HepG2 (cell line): ENCODE data around the gene NOL4L. TPM values are rescaled to one million over a fixed set of nuclear protein-coding genes. Genes with fewer than 3 reads are reported as not detected.
A peak's percentile ranks its signal among the peaks of the same experiment; 100 is the strongest.

Experiments used
- CEBPZ ChIP-seq: IDR thresholded peaks from 2 replicates; pipeline ENCODE4 v1.6.1; 2012; ENCODE audit warnings: low read length, improper control_type of control experiment
- GATAD1 ChIP-seq: IDR thresholded peaks from 2 replicates; pipeline ENCODE4 v1.6.1; 2016; ENCODE audit warnings: missing genetic modification reagents, missing compliant biosample characterization
- HDAC1 ChIP-seq: sonication (generic); formaldehyde crosslinking; IDR thresholded peaks from 2 replicates; pipeline ENCODE4 v1.5.1; 2020; ENCODE audit warnings: mild to moderate bottlenecking, missing genetic modification reagents
- HDAC2 ChIP-seq: sonication (generic); formaldehyde crosslinking; IDR thresholded peaks from 2 replicates; pipeline ENCODE4 v1.4.0; 2020; ENCODE audit warnings: missing genetic modification reagents
- IRF2 ChIP-seq: IDR thresholded peaks from 2 replicates; pipeline ENCODE4 v1.6.1; 2018; ENCODE audit warnings: missing genetic modification reagents, missing compliant biosample characterization
- KLF13 ChIP-seq: sonication (generic); formaldehyde crosslinking; IDR thresholded peaks from 2 replicates; pipeline ENCODE4 v1.4.0; 2020; ENCODE audit warnings: mild to moderate bottlenecking, missing genetic modification reagents
- PAXIP1 ChIP-seq: sonication (generic); formaldehyde crosslinking; conservative IDR thresholded peaks from 2 replicates; pipeline ENCODE4 v1.4.0; 2020; ENCODE audit warnings: mild to moderate bottlenecking, missing genetic modification reagents, moderate library complexity
- SALL2 ChIP-seq: sonication (generic); formaldehyde crosslinking; IDR thresholded peaks from 2 replicates; pipeline ENCODE4 v1.8.1; 2023; ENCODE audit warnings: mild to moderate bottlenecking, missing genetic modification reagents, inconsistent platforms
- SP140L ChIP-seq: sonication (generic); formaldehyde crosslinking; IDR thresholded peaks from 2 replicates; pipeline ENCODE4 v1.4.0; 2020; ENCODE audit warnings: missing genetic modification reagents, borderline replicate concordance
- TCF12 ChIP-seq, 2 experiments: fragments of 450-650 bp in 1 of 2; sonication (generic) in 1 of 2; formaldehyde crosslinking in 1 of 2; IDR thresholded peaks; 2 replicates each; pipeline versions ENCODE4 v1.6.1 to v1.8.0; 2017 to 2022; ENCODE audit warnings: antibody characterized with exemption in 1 of 2, mild to moderate bottlenecking in 1 of 2, missing genetic modification reagents in 1 of 2, moderate library complexity in 1 of 2
- TEAD2 ChIP-seq: sonication (generic); formaldehyde crosslinking; IDR thresholded peaks from 2 replicates; pipeline ENCODE4 v1.9.0; 2021; ENCODE audit warnings: missing genetic modification reagents
- ZKSCAN8 ChIP-seq: IDR thresholded peaks from 2 replicates; pipeline ENCODE4 v1.6.1; 2016; ENCODE audit warnings: borderline replicate concordance, missing genetic modification reagents, missing compliant biosample characterization
- ZNF136 ChIP-seq: sonication (generic); formaldehyde crosslinking; IDR thresholded peaks from 2 replicates; pipeline ENCODE4 v1.8.1; 2022; ENCODE audit warnings: low read depth, mild to moderate bottlenecking, moderate library complexity, missing genetic modification reagents
- ZNF567 ChIP-seq: sonication (generic); formaldehyde crosslinking; IDR thresholded peaks from 2 replicates; pipeline ENCODE4 v1.8.1; 2023; ENCODE audit warnings: mild to moderate bottlenecking, missing genetic modification reagents, borderline replicate concordance
- ZNF660 ChIP-seq: sonication (generic); formaldehyde crosslinking; IDR thresholded peaks from 2 replicates; pipeline ENCODE4 v1.5.1; 2020; ENCODE audit warnings: mild to moderate bottlenecking, low read depth, missing genetic modification reagents, borderline replicate concordance
- ZNF768 ChIP-seq: sonication (generic); formaldehyde crosslinking; IDR thresholded peaks from 2 replicates; pipeline ENCODE4 v1.4.0; 2020; ENCODE audit warnings: missing genetic modification reagents
- ZNF891 ChIP-seq: sonication (generic); formaldehyde crosslinking; IDR thresholded peaks from 2 replicates; pipeline ENCODE4 v1.5.0; 2020; ENCODE audit warnings: mild to moderate bottlenecking, missing genetic modification reagents
- ZSCAN22 ChIP-seq: sonication (generic); formaldehyde crosslinking; IDR thresholded peaks from 2 replicates; pipeline ENCODE4 v1.4.0; 2020; ENCODE audit warnings: mild to moderate bottlenecking, missing genetic modification reagents
- polyA plus RNA-seq, 8 experiments: library from polyadenylated mRNA; depleted of rRNA in 3 of 8; stranded (reverse) in 7 of 8; unstranded in 1 of 8; fragments of >200 nt; fragmentation: Illumina TruSeq in 4 of 8; extraction: Trizol in 4 of 8; gene quantifications; 2 replicates each; pipeline versions ENCODE4 v1.2.1 to v1.2.3, GENCODE V29; 2011 to 2016; ENCODE audit warnings: low read depth in 4 of 8, missing spikeins in 1 of 8, mixed read lengths in 1 of 8; ENCODE audit not compliant: insufficient read depth in 1 of 8
- total RNA-seq, 5 experiments: library from RNA; depleted of rRNA; stranded (reverse); fragments of >200 nt; fragmentation: Illumina TruSeq; extraction: Trizol; gene quantifications; 2 replicates each; pipeline ENCODE4 v1.2.3, GENCODE V29; 2016; ENCODE audit warnings: low read depth in 1 of 5
- TF ChIP-seq, protein P1 (sequence below): sonication (generic); formaldehyde crosslinking; IDR thresholded peaks from 2 replicates; pipeline ENCODE4 v1.4.0; 2020; ENCODE audit warnings: mild to moderate bottlenecking, low read depth, missing genetic modification reagents
- TF ChIP-seq, protein P2 (sequence below): sonication (generic); formaldehyde crosslinking; IDR thresholded peaks from 2 replicates; pipeline ENCODE4 v1.4.0; 2020; ENCODE audit warnings: missing genetic modification reagents, borderline replicate concordance

Gene NOL4L
- total and polyA plus RNA-seq, 2 of the 13 experiments (the other 11 are each of a cell fraction or from before 2014, with no cell fraction given): 16.6 to 35.4 TPM

DNA sequence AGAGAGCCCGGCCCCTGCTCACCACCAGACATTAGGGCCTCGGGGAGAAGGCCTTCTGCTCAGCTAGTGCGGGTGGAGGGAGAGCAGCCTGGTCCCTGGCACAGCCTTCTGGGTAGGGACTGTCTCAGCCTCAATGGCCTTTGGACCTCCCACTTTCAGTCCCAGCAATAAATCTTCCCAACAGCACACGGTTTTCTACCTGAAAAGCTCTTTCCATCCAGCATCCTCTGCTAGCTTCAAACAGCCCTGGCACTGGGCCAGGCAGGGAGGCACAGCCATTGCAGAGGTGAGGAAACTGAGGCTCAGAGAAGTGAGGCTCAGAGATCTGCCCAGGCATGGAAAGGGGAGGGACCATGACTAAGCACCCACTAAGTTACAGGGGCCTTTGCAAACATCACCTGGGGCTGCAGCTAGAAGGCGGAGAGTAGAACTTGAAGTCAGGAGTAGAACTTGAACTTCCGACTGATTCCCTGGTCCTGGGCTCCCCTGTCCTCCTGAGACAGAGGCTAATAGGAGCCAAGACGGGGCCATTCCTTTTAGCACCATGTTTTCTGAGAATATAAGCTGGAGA is 43.9 kb upstream of the NOL4L start (continued):
- TF ChIP-seq, protein P1, sequence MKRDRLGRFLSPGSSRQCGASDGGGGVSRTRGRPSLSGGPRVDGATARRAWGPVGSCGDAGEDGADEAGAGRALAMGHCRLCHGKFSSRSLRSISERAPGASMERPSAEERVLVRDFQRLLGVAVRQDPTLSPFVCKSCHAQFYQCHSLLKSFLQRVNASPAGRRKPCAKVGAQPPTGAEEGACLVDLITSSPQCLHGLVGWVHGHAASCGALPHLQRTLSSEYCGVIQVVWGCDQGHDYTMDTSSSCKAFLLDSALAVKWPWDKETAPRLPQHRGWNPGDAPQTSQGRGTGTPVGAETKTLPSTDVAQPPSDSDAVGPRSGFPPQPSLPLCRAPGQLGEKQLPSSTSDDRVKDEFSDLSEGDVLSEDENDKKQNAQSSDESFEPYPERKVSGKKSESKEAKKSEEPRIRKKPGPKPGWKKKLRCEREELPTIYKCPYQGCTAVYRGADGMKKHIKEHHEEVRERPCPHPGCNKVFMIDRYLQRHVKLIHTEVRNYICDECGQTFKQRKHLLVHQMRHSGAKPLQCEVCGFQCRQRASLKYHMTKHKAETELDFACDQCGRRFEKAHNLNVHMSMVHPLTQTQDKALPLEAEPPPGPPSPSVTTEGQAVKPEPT (CRISPR knock-in tag): peak; percentile 48; the same call in 1 of the 2 replicates
- no peak for TF ChIP-seq ZNF136 (CRISPR knock-in tag)
- peak; percentile 35; the same call in 1 of the 2 replicates for TF ChIP-seq HDAC1 (CRISPR knock-in tag)
- TF ChIP-seq ZKSCAN8: no peak
- TF ChIP-seq IRF2 (CRISPR knock-in tag): no peak
- TF ChIP-seq GATAD1 (CRISPR knock-in tag): no peak
- 0 out of 2 replicates have a peak, but pooled peaks have one; percentile 15 for TF ChIP-seq ZNF768
- TF ChIP-seq HDAC2 (CRISPR knock-in tag): no peak
- TF ChIP-seq, protein P2, sequence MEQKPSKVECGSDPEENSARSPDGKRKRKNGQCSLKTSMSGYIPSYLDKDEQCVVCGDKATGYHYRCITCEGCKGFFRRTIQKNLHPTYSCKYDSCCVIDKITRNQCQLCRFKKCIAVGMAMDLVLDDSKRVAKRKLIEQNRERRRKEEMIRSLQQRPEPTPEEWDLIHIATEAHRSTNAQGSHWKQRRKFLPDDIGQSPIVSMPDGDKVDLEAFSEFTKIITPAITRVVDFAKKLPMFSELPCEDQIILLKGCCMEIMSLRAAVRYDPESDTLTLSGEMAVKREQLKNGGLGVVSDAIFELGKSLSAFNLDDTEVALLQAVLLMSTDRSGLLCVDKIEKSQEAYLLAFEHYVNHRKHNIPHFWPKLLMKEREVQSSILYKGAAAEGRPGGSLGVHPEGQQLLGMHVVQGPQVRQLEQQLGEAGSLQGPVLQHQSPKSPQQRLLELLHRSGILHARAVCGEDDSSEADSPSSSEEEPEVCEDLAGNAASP (CRISPR knock-in tag): no peak
- no peak for TF ChIP-seq ZNF660
- TF ChIP-seq CEBPZ: no peak
- TF ChIP-seq ZNF567 (CRISPR knock-in tag): no peak
- 0 out of 2 replicates have a peak, but pooled peaks have one; percentile 11 for TF ChIP-seq PAXIP1
- no peak for TF ChIP-seq SP140L (CRISPR knock-in tag)
- no peak for TF ChIP-seq TEAD2
- no peak for TF ChIP-seq KLF13 (CRISPR knock-in tag)
- TF ChIP-seq TCF12 (IDR thresholded peaks at IDR 0.05): no peak
- TF ChIP-seq TCF12 (CRISPR knock-in tag; IDR thresholded peaks at IDR 0.05): no peak
- TF ChIP-seq ZSCAN22 (CRISPR knock-in tag): no peak
- TF ChIP-seq SALL2 (CRISPR knock-in tag): no peak
- 0 out of 2 replicates have a peak, but pooled peaks have one; percentile 51 for TF ChIP-seq ZNF891 (CRISPR knock-in tag)
